ENCODE data around the gene SEMA5A.

DNA sequence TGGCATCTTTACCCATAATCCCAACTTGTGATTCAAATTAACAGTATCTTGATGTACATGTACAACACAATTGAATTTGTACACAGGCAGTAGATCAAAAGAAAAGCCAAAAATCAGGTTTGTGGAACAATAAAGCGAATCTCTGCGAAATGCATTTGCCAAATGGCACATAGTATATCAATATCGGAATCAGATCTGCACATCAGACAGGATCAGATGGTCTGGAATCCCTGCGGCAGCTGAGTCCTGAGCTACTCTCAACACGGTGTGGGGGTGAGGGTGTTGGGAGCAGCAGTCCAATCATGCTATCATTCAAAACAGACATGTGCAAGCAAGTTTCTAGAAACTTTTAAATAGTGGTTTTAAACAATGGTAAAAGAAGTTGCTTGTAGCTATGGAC, 358.3 kb downstream of the SEMA5A start:
- TF ChIP-seq, protein P1, sequence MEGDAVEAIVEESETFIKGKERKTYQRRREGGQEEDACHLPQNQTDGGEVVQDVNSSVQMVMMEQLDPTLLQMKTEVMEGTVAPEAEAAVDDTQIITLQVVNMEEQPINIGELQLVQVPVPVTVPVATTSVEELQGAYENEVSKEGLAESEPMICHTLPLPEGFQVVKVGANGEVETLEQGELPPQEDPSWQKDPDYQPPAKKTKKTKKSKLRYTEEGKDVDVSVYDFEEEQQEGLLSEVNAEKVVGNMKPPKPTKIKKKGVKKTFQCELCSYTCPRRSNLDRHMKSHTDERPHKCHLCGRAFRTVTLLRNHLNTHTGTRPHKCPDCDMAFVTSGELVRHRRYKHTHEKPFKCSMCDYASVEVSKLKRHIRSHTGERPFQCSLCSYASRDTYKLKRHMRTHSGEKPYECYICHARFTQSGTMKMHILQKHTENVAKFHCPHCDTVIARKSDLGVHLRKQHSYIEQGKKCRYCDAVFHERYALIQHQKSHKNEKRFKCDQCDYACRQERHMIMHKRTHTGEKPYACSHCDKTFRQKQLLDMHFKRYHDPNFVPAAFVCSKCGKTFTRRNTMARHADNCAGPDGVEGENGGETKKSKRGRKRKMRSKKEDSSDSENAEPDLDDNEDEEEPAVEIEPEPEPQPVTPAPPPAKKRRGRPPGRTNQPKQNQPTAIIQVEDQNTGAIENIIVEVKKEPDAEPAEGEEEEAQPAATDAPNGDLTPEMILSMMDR (IDR thresholded peaks at IDR 0.05), result no peak
- no peak for TF ChIP-seq EP300 (IDR thresholded peaks at IDR 0.05; ENCODE audit: low read depth)
- no peak for TF ChIP-seq POLR2AphosphoS5 (IDR thresholded peaks at IDR 0.05)
- no peak for TF ChIP-seq POLR2A (IDR thresholded peaks at IDR 0.05)
